ENCODE results near the gene REV3L. TPM values are rescaled to one million over a fixed set of nuclear protein-coding genes. Genes with fewer than 3 reads are reported as not detected.

The REV3L gene
- polyA plus RNA-seq, 1 of the 3 experiments (the other 2 are of a cell fraction) = 7.3 TPM

GRCh38 chr6:111297776-111298175 lies 185.2 kb downstream of the REV3L start:
- Histone ChIP-seq H3K9me2 (no peaks in the 10 kb centered on the region), H2AFZ (ENCODE audit: low read depth) (no peak overlapping the region), H3K27me3 (ENCODE audit: insufficient read depth) (no peaks in the 10 kb centered on the region), H3K9me3 (no peaks in the 10 kb centered on the region), H3K4me2 (no peak overlapping the region), H3K27ac (ENCODE audit: low read depth in 2 of 2, low read length in 1 of 2) (no peak overlapping the region), H3K36me3 (replicated peaks in 1 of 2; ENCODE audit: control insufficient read depth in 1 of 2, insufficient read depth in 2 of 2, low read length in 1 of 2) (peaks cover 29 to 38% of the 10 kb centered on the region in 2 experiments), H3F3A (replicated peaks; ENCODE audit: insufficient read depth) (peaks cover 8% of the 10 kb centered on the region), H3K79me2 (ENCODE audit: insufficient read depth) (no peaks in the 10 kb centered on the region), H4K20me1 (ENCODE audit: insufficient read depth) (no peaks in the 10 kb centered on the region), H3K9ac (no peak overlapping the region), H3K4me1 (ENCODE audit: control insufficient read depth in 1 of 2, insufficient read depth in 2 of 2, low read depth in 1 of 2, low read length in 1 of 2) (peaks cover 0 to 2% of the 10 kb centered on the region in 2 experiments; a peak in 1 of 4 replicates), H3K4me3 (ENCODE audit: low read depth in 2 of 2, low read length in 1 of 2) (no peak overlapping the region)
- ChIA-PET POLR2A (interaction anchor here (0.6 to 0.7 kb wide), 2 partner anchors 31 to 53 kb away, joined by 3 to 6 read pairs; no protein-coding TSS in a partner anchor), CTCF (interaction anchor here (1.3 kb wide), 1 partner anchor 242 kb away, joined by 3 read pairs; no protein-coding TSS in a partner anchor)
- WGBS (ENCODE audit: low lambda C conversion rate) = 96% methylated on average over 1 of the region's 1 CpG
- DNase-seq = no peak
- no peak for TF ChIP-seq TCF12 (IDR thresholded peaks at IDR 0.05)
- TF ChIP-seq CTCF (IDR thresholded peaks at IDR 0.05) = no peak
- no peak for TF ChIP-seq USF1 (IDR thresholded peaks at IDR 0.05; ENCODE audit: borderline replicate concordance, low read depth)
- TF ChIP-seq RAD21 (IDR thresholded peaks at IDR 0.05; ENCODE audit: low read length) = no peak
- no peak for TF ChIP-seq SMC3 (IDR thresholded peaks at IDR 0.05; ENCODE audit: low read depth, low read length)
- no peak for TF ChIP-seq USF2 (IDR thresholded peaks at IDR 0.05; ENCODE audit: borderline replicate concordance, low read depth, low read length)
- TF ChIP-seq FOXM1 (IDR thresholded peaks at IDR 0.05; ENCODE audit: low read depth) = no peak
- TF ChIP-seq MEF2A (IDR thresholded peaks at IDR 0.05; ENCODE audit: borderline replicate concordance, low read depth) = no peak
- no peak for TF ChIP-seq YY1 (IDR thresholded peaks at IDR 0.05; ENCODE audit: low read depth)
- no peak for TF ChIP-seq RCOR1 (IDR thresholded peaks at IDR 0.05; ENCODE audit: low read length)
- no peak for TF ChIP-seq IRF3 (IDR thresholded peaks at IDR 0.05; ENCODE audit: low read depth, low read length)
- no peak for TF ChIP-seq NRF1 (IDR thresholded peaks at IDR 0.05; ENCODE audit: low read depth, low read length)
- no peak for TF ChIP-seq CHD2 (IDR thresholded peaks at IDR 0.05; ENCODE audit: low read length, partially characterized antibody)
- TF ChIP-seq MAX (IDR thresholded peaks at IDR 0.05; ENCODE audit: low read depth) = no peak
- TF ChIP-seq EP300 (IDR thresholded peaks at IDR 0.05; ENCODE audit: borderline replicate concordance in 1 of 2, low read depth in 1 of 2, low read length in 1 of 2) = no peak
- no peak for TF ChIP-seq SIN3A (IDR thresholded peaks at IDR 0.05; ENCODE audit: borderline replicate concordance, low read depth, low read length)
